ENCODE measurements around the gene ZMIZ1.

The ZMIZ1 gene

GRCh38 chr10:79346388-79347225, 277.8 kb downstream of the ZMIZ1 start:
- peak overlapping the region; percentile 43 for H2AFZ ChIP-seq (ENCODE audit: low read depth, low read length)
- H3K9me3 ChIP-seq (ENCODE audit: low read length), result no peaks in the 10 kb centered on the region
- peak overlapping the region; percentile 72 for H3K4me3 ChIP-seq (ENCODE audit: low read length)
- H3K36me3 ChIP-seq (ENCODE audit: insufficient read depth, low read length), result peaks cover 27% of the 10 kb centered on the region
- peaks cover 18% of the 10 kb centered on the region for H3K4me1 ChIP-seq (ENCODE audit: insufficient read depth, low read length)
- no peaks in the 10 kb centered on the region for H3K27me3 ChIP-seq (ENCODE audit: insufficient read depth, low read length)

DNA sequence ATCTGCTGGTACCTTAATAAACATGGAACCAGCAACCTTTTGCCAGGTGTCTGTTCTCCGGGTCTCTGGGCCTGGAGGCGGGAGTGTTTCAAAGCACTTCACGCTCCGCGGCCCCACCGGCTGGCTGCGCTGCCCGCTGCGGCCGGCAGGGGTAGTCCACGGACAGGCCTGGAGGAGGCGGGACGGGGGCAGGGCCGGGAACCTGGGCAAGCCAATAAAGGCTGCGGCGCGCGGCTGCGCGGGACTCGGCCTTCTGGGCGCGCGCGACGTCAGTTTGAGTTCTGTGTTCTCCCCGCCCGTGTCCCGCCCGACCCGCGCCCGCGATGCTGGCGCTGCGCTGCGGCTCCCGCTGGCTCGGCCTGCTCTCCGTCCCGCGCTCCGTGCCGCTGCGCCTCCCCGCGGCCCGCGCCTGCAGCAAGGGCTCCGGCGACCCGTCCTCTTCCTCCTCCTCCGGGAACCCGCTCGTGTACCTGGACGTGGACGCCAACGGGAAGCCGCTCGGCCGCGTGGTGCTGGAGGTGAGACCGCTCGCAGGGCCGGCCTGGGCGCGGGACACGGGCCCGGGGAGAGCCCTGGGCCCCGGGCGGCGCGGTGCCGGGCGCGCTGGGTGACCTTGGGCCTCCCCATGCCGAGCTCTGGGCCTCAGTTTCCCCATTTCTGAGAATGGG, 278.6 kb downstream of the ZMIZ1 start, which contains the start of gene PPIF:
TSS of gene PPIF (plus strand) at position 244 of the 668 bp plus-strand sequence. CDS start at position 324, 80 bp downstream.
- Histone ChIP-seq H3K4me1 (ENCODE audit: insufficient read depth, low read length) (peaks cover 18% of the 10 kb centered on the region), H3K9me3 (ENCODE audit: low read length) (no peaks in the 10 kb centered on the region), H3K4me3 (ENCODE audit: low read length) (peak within 1 kb of the TSS; percentile 72), H2AFZ (ENCODE audit: low read depth, low read length) (peak within 1 kb of the TSS; percentile 80), H3K27me3 (ENCODE audit: insufficient read depth, low read length) (no peaks in the 10 kb centered on the region), H3K36me3 (ENCODE audit: insufficient read depth, low read length) (peaks cover 35% of the 10 kb centered on the region)

GRCh38 chr10:79347894-79348639, 279.3 kb downstream of the ZMIZ1 start:
- no peaks in the 10 kb centered on the region for H3K27me3 ChIP-seq (ENCODE audit: insufficient read depth, low read length)
- peaks cover 18% of the 10 kb centered on the region for H3K4me1 ChIP-seq (ENCODE audit: insufficient read depth, low read length)
- peaks cover 2% of the 10 kb centered on the region for H3K9me3 ChIP-seq (ENCODE audit: low read length)
- peak overlapping the region; percentile 80 for H2AFZ ChIP-seq (ENCODE audit: low read depth, low read length)
- peaks cover 42% of the 10 kb centered on the region for H3K36me3 ChIP-seq (ENCODE audit: insufficient read depth, low read length)
- H3K4me3 ChIP-seq (ENCODE audit: low read length), result peak overlapping the region; percentile 72

GRCh38 chr10:79348640-79348988, 279.8 kb downstream of the ZMIZ1 start:
- peaks cover 4% of the 10 kb centered on the region for H3K9me3 ChIP-seq (ENCODE audit: low read length)
- peaks cover 47% of the 10 kb centered on the region for H3K36me3 ChIP-seq (ENCODE audit: insufficient read depth, low read length)
- no peak overlapping the region for H2AFZ ChIP-seq (ENCODE audit: low read depth, low read length)
- H3K4me3 ChIP-seq (ENCODE audit: low read length), result peak overlapping the region; percentile 72
- peaks cover 18% of the 10 kb centered on the region for H3K4me1 ChIP-seq (ENCODE audit: insufficient read depth, low read length)
- H3K27me3 ChIP-seq (ENCODE audit: insufficient read depth, low read length), result no peaks in the 10 kb centered on the region

DNA sequence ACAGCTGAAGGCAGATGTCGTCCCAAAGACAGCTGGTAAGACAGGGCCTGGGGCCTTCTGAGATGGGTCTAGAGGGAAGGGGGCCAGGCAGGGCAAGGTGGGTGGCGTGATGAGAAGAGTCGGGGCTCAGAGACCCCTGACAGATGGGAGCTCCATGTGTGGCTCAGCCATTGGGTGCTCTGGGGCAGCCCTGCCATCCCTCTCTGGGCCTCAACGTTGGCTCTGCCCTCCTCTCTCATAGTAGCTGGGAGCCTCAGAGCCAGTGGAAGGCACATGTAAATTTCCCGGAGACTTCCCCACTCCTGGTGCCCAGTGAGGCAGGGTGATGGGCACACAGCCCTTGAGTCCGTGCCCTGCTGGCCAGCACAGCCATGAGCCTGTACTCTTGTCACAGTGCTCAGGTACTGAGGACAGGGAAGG, 280.3 kb downstream of the ZMIZ1 start:
- Histone ChIP-seq H3K4me1 (ENCODE audit: insufficient read depth, low read length) (peaks cover 18% of the 10 kb centered on the region), H3K27me3 (ENCODE audit: insufficient read depth, low read length) (no peaks in the 10 kb centered on the region), H2AFZ (ENCODE audit: low read depth, low read length) (no peak overlapping the region), H3K36me3 (ENCODE audit: insufficient read depth, low read length) (peaks cover 52% of the 10 kb centered on the region), H3K9me3 (ENCODE audit: low read length) (peaks cover 8% of the 10 kb centered on the region), H3K4me3 (ENCODE audit: low read length) (no peak overlapping the region)

GRCh38 chr10:79349766-79350406, 281.1 kb downstream of the ZMIZ1 start:
- Histone ChIP-seq H2AFZ (ENCODE audit: low read depth, low read length) (no peak overlapping the region), H3K4me3 (ENCODE audit: low read length) (no peak overlapping the region), H3K36me3 (ENCODE audit: insufficient read depth, low read length) (peaks cover 60% of the 10 kb centered on the region), H3K4me1 (ENCODE audit: insufficient read depth, low read length) (peaks cover 18% of the 10 kb centered on the region), H3K27me3 (ENCODE audit: insufficient read depth, low read length) (no peaks in the 10 kb centered on the region), H3K9me3 (ENCODE audit: low read length) (peaks cover 8% of the 10 kb centered on the region)

DNA sequence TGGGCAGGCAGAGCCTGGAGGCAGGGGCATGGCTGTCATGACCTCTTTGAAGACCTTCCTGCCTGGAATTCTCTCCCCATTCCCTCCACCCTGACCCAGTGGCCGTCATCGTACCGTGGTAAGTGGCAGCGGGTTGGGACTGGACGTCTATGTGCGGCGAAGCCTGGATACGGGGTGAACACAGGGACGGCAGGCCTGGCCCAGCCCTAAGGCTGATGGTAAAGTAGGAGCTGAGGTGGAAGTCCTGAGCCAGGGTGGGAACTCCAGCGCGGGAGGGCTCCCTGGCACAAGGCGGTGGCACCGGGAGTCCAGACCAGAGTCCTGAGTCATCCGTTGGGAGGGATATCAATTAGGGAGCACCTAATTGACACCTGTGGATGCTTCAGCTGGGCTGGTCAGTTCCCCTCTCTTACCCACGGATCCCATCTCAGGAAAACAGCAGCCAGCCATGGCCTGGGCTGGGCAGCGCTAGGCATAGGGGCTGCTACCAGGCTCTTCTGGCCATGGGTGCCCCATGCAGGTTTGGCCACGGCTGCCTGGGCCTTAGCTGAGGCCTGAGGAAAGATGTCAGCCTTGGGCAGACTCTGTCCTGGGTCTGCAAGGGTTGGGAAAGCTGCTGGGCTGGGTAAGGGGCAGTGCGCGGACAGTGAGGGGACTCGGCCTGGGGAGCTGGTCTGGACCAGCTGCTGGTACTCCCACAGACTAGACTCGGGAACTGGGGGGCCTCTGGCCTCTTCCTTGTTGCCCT, 281.8 kb downstream of the ZMIZ1 start:
- Histone ChIP-seq H3K36me3 (ENCODE audit: insufficient read depth, low read length) (peaks cover 65% of the 10 kb centered on the region), H3K4me3 (ENCODE audit: low read length) (no peak overlapping the region), H2AFZ (ENCODE audit: low read depth, low read length) (no peak overlapping the region), H3K9me3 (ENCODE audit: low read length) (peaks cover 8% of the 10 kb centered on the region), H3K27me3 (ENCODE audit: insufficient read depth, low read length) (no peaks in the 10 kb centered on the region), H3K4me1 (ENCODE audit: insufficient read depth, low read length) (peaks cover 18% of the 10 kb centered on the region)

- no peak overlapping the region for H2AFZ ChIP-seq (ENCODE audit: low read depth, low read length)
- peaks cover 16% of the 10 kb centered on the region for H3K4me1 ChIP-seq (ENCODE audit: insufficient read depth, low read length)
- H3K36me3 ChIP-seq (ENCODE audit: insufficient read depth, low read length), result peaks cover 65% of the 10 kb centered on the region
- H3K4me3 ChIP-seq (ENCODE audit: low read length), result no peak overlapping the region
- H3K27me3 ChIP-seq (ENCODE audit: insufficient read depth, low read length), result no peaks in the 10 kb centered on the region
- H3K9me3 ChIP-seq (ENCODE audit: low read length), result peaks cover 8% of the 10 kb centered on the region
These were observed 282.6 kb downstream of the ZMIZ1 start for GRCh38 chr10:79351332-79351731.

DNA sequence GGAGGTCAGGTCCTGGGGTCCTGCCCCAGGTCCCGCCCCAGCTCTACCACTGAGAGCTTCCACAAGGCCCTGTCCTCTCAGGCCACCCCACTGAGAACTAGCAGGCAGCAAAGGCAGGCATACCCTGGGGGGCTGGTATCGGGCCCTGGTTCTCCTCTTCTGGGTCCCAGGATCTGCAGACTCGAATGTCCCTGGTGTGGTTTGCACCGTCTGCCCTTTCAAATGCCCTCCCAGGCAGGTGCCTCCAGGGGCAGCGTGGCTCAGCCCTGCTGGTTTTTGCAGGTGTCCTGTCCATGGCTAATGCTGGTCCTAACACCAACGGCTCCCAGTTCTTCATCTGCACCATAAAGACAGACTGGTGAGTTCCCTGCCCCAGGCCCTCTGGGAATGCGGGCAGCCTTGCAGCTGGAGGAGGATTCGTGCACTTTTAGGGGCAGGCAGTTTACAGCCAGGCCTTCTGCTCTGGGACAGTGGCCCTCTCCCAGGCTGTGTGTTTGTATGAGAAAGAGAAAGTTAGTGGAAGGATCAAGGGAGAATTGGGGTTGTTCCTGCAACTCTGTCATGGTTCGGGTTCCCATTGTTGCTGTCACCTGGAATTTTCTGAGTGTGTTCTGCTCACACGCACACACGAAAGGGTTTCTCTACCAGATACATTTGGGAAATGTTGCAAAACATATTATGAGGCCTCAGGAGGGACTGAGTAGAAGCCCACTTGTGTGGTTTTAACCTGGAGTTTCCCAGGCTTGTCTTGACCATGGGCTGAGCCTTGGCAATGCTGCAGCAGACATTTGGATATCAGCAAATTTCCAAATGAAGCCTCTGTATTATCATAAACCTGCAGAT, 283.5 kb downstream of the ZMIZ1 start:
- no peaks in the 10 kb centered on the region for H3K27me3 ChIP-seq (ENCODE audit: insufficient read depth, low read length)
- peaks cover 8% of the 10 kb centered on the region for H3K9me3 ChIP-seq (ENCODE audit: low read length)
- peaks cover 9% of the 10 kb centered on the region for H3K4me1 ChIP-seq (ENCODE audit: insufficient read depth, low read length)
- H3K4me3 ChIP-seq (ENCODE audit: low read length), result no peak overlapping the region
- H3K36me3 ChIP-seq (ENCODE audit: insufficient read depth, low read length), result peaks cover 65% of the 10 kb centered on the region
- H2AFZ ChIP-seq (ENCODE audit: low read depth, low read length), result no peak overlapping the region

DNA sequence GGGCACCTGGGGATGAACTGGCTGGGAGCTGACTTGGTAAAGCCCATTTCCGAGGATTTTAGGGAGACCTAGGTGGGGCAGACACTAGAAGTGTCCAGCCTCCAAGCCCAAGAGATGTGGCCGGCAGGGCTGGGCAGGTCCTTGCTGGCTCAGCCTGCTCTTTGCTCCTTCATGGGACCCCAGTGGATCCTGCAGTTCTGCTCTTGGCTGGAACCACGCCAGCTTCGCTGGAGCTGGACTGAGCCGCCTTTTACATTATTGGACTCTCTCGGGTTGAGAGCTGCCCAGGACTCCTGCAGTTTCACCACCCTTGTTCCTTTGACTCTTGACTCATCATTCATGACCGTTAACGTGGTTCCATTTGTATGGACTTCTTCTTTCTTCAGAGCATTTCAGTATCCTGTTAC, 284.2 kb downstream of the ZMIZ1 start:
- H3K27me3 ChIP-seq (ENCODE audit: insufficient read depth, low read length), result no peaks in the 10 kb centered on the region
- no peak overlapping the region for H2AFZ ChIP-seq (ENCODE audit: low read depth, low read length)
- H3K4me1 ChIP-seq (ENCODE audit: insufficient read depth, low read length), result peaks cover 7% of the 10 kb centered on the region
- H3K4me3 ChIP-seq (ENCODE audit: low read length), result no peak overlapping the region
- H3K36me3 ChIP-seq (ENCODE audit: insufficient read depth, low read length), result peaks cover 65% of the 10 kb centered on the region
- peaks cover 8% of the 10 kb centered on the region for H3K9me3 ChIP-seq (ENCODE audit: low read length)

GRCh38 chr10:79353726-79354125, 285.0 kb downstream of the ZMIZ1 start:
- Histone ChIP-seq H2AFZ (ENCODE audit: low read depth, low read length) (no peak overlapping the region), H3K27me3 (ENCODE audit: insufficient read depth, low read length) (no peaks in the 10 kb centered on the region), H3K36me3 (ENCODE audit: insufficient read depth, low read length) (peaks cover 65% of the 10 kb centered on the region), H3K4me3 (ENCODE audit: low read length) (no peak overlapping the region), H3K4me1 (ENCODE audit: insufficient read depth, low read length) (no peaks in the 10 kb centered on the region), H3K9me3 (ENCODE audit: low read length) (peaks cover 8% of the 10 kb centered on the region)
